Progenitor cell of endocrine pancreas (in vitro differentiated cells): Measurements from ENCODE around the gene XRCC5. TPM values are rescaled to one million over a fixed set of nuclear protein-coding genes. Genes with fewer than 3 reads are reported as not detected.
A peak's percentile ranks its signal among the peaks of the same experiment; 100 is the strongest.

Experiments used
- DNase-seq: peaks from one replicate; pipeline ENCODE4 v3.0.0; 2021; ENCODE audit warnings: low spot score; ENCODE audit not compliant: unreplicated experiment
- H3K27ac Mint-ChIP-seq: 2 replicates; pipeline ENCODE4 v1.8.0; 2021; ENCODE audit warnings: mild to moderate bottlenecking, moderate library complexity, mixed read lengths
- H3K27me3 Mint-ChIP-seq: 2 replicates; pipeline ENCODE4 v1.8.0; 2021; ENCODE audit warnings: mixed read lengths
- H3K36me3 Mint-ChIP-seq: 2 replicates; pipeline ENCODE4 v1.8.0; 2022; ENCODE audit warnings: mixed read lengths; ENCODE audit not compliant: insufficient read depth
- H3K4me1 Mint-ChIP-seq: 2 replicates; pipeline ENCODE4 v1.8.0; 2021; ENCODE audit warnings: low read depth, mixed read lengths
- H3K4me3 Mint-ChIP-seq: 2 replicates; pipeline ENCODE4 v1.8.0; 2021; ENCODE audit warnings: low read depth, mild to moderate bottlenecking, moderate library complexity, mixed read lengths
- H3K9me3 Mint-ChIP-seq: 2 replicates; pipeline ENCODE4 v1.8.0; 2021; ENCODE audit warnings: low read depth, mixed read lengths
- CTCF ChIP-seq: fragments of 200-600 bp; sonication (generic); IDR thresholded peaks from one replicate; pipeline ENCODE4 v1.5.0; 2021; ENCODE audit warnings: antibody characterized with exemption, mild to moderate bottlenecking; ENCODE audit not compliant: unreplicated experiment
- total RNA-seq: library from RNA; stranded (reverse); gene quantifications from 2 replicates; pipeline ENCODE4 v1.2.1, GENCODE V29; 2021

The XRCC5 gene
- total RNA-seq, 1 donor from 2014 or later: 378 TPM

- peak overlapping the region; percentile 89 for H3K27ac Mint-ChIP-seq
- no peaks in the 10 kb centered on the region for H3K9me3 Mint-ChIP-seq
- DNase-seq: no peak
- H3K27me3 Mint-ChIP-seq: no peaks in the 10 kb centered on the region
- no peaks in the 10 kb centered on the region for H3K36me3 Mint-ChIP-seq
- no peak overlapping the region for H3K4me3 Mint-ChIP-seq
- no peak for TF ChIP-seq CTCF
- peaks cover 18% of the 10 kb centered on the region for H3K4me1 Mint-ChIP-seq
Measured at GRCh38 chr2:216242365-216242764, 133.2 kb downstream of the XRCC5 start.

- H3K27me3 Mint-ChIP-seq: no peaks in the 10 kb centered on the region
- H3K4me3 Mint-ChIP-seq: no peak overlapping the region
- H3K4me1 Mint-ChIP-seq: peaks cover 18% of the 10 kb centered on the region
- no peaks in the 10 kb centered on the region for H3K36me3 Mint-ChIP-seq
- peak overlapping the region; percentile 75 for H3K27ac Mint-ChIP-seq
- no peaks in the 10 kb centered on the region for H3K9me3 Mint-ChIP-seq
- TF ChIP-seq CTCF: no peak
- DNase-seq: no peak
Measured at GRCh38 chr2:216243026-216243425, 133.9 kb downstream of the XRCC5 start.

GRCh38 chr2:216245391-216245975, 136.3 kb downstream of the XRCC5 start:
- H3K27me3 Mint-ChIP-seq: no peaks in the 10 kb centered on the region
- DNase-seq: no peak
- TF ChIP-seq CTCF: no peak
- H3K36me3 Mint-ChIP-seq: no peaks in the 10 kb centered on the region
- peaks cover 18% of the 10 kb centered on the region for H3K4me1 Mint-ChIP-seq
- H3K4me3 Mint-ChIP-seq: no peak overlapping the region
- peaks cover 9% of the 10 kb centered on the region for H3K9me3 Mint-ChIP-seq
- no peak overlapping the region for H3K27ac Mint-ChIP-seq

- H3K4me1 Mint-ChIP-seq: peaks cover 15% of the 10 kb centered on the region
- no peak overlapping the region for H3K27ac Mint-ChIP-seq
- no peaks in the 10 kb centered on the region for H3K27me3 Mint-ChIP-seq
- no peaks in the 10 kb centered on the region for H3K36me3 Mint-ChIP-seq
- H3K9me3 Mint-ChIP-seq: peaks cover 9% of the 10 kb centered on the region
- no peak overlapping the region for H3K4me3 Mint-ChIP-seq
- no peak for TF ChIP-seq CTCF
- DNase-seq: no peak
Measured at GRCh38 chr2:216246766-216247165, 137.6 kb downstream of the XRCC5 start.

Other genes with a start within 250 kb of the XRCC5 start
- gene MREG, start 95.8 kb upstream of the XRCC5 start, total RNA-seq: 22.8 and 26.8 TPM in 2 replicates
- gene PECR, start 27.5 kb upstream of the XRCC5 start, total RNA-seq: 14.2 and 14.8 TPM in 2 replicates
- 3.6 and 3.8 TPM in 2 replicates for gene TMEM169, start 27.4 kb upstream of the XRCC5 start, total RNA-seq